ENCODE measurements around the gene PTPN14.

PTPN14 gene

DNA sequence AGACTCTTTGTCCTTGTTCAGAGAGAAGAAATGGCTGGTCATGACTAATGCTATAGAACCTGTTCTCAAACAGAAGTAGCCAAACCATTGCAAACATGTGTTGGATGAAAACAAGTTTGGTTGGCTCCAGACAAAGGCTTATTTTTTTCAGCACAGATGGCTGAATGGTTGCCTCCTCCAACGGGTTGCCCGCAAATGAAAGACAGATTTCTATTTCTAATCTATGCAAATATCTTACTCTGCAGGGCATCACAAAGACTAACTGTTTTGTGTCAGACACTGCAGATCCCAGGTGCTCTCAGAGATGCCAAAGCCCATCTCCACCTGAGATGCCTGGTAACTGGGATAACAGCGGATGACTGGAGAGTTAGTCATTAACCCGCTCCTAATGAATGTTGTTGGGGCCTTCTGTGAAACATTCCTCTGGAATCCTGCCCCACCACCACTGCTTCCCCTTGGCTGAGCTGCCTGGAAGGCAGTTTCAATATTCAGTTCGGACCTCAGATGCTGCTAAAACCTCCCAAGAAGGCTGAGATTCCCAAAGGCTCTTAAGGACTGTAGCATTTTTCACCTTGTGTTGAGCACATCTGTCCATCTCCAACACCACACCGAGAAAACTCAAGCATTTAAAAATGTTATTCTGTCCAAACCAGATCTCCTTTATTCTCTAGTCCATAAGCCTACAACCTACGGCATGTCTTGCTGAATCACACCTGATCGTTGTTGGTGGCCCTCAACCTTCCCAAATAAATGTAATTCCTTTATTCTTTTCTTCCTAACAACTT lies 104.4 kb downstream of the PTPN14 start (continued):
- TF ChIP-seq TSHZ2 (CRISPR knock-in tag; IDR thresholded peaks at IDR 0.05) (no peak), BACH2 (CRISPR knock-in tag; IDR thresholded peaks at IDR 0.05; ENCODE audit: borderline replicate concordance) (no peak), ZNF565 (CRISPR knock-in tag; conservative IDR thresholded peaks at IDR 0.05; ENCODE audit: low read depth) (no peak), OSR1 (CRISPR knock-in tag; IDR thresholded peaks at IDR 0.05) (no peak)
- TF ChIP-seq, protein P1, sequence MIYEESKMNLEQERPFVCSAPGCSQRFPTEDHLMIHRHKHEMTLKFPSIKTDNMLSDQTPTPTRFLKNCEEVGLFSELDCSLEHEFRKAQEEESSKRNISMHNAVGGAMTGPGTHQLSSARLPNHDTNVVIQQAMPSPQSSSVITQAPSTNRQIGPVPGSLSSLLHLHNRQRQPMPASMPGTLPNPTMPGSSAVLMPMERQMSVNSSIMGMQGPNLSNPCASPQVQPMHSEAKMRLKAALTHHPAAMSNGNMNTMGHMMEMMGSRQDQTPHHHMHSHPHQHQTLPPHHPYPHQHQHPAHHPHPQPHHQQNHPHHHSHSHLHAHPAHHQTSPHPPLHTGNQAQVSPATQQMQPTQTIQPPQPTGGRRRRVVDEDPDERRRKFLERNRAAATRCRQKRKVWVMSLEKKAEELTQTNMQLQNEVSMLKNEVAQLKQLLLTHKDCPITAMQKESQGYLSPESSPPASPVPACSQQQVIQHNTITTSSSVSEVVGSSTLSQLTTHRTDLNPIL (CRISPR knock-in tag; IDR thresholded peaks at IDR 0.05; ENCODE audit: low read depth) = no peak

- TF ChIP-seq SNAI2 (CRISPR knock-in tag; IDR thresholded peaks at IDR 0.05) (no peak), GLIS3 (CRISPR knock-in tag; IDR thresholded peaks at IDR 0.05) (no peak), TCF4 (CRISPR knock-in tag; IDR thresholded peaks at IDR 0.05; ENCODE audit: borderline replicate concordance) (no peak), ZC3H10 (CRISPR knock-in tag; IDR thresholded peaks at IDR 0.05) (0 out of 2 replicates have a peak, but pooled peaks have one; percentile 61), RARB (CRISPR knock-in tag; IDR thresholded peaks at IDR 0.05) (no peak), CSRNP3 (CRISPR knock-in tag; IDR thresholded peaks at IDR 0.05) (no peak), ZNF70 (CRISPR knock-in tag; IDR thresholded peaks at IDR 0.05) (no peak), TOX (CRISPR knock-in tag; IDR thresholded peaks at IDR 0.05; ENCODE audit: borderline replicate concordance) (peak; percentile 62; the same call in 1 of the 2 replicates), ISL1 (CRISPR knock-in tag; IDR thresholded peaks at IDR 0.05) (peak; percentile 51; the same call in 1 of the 2 replicates), OSR1 (CRISPR knock-in tag; IDR thresholded peaks at IDR 0.05) (0 out of 2 replicates have a peak, but pooled peaks have one; percentile 21), ESRRG (CRISPR knock-in tag; IDR thresholded peaks at IDR 0.05) (no peak)
- TF ChIP-seq, protein P1 (CRISPR knock-in tag; IDR thresholded peaks at IDR 0.05; ENCODE audit: low read depth) = no peak
- TF ChIP-seq, protein P2, sequence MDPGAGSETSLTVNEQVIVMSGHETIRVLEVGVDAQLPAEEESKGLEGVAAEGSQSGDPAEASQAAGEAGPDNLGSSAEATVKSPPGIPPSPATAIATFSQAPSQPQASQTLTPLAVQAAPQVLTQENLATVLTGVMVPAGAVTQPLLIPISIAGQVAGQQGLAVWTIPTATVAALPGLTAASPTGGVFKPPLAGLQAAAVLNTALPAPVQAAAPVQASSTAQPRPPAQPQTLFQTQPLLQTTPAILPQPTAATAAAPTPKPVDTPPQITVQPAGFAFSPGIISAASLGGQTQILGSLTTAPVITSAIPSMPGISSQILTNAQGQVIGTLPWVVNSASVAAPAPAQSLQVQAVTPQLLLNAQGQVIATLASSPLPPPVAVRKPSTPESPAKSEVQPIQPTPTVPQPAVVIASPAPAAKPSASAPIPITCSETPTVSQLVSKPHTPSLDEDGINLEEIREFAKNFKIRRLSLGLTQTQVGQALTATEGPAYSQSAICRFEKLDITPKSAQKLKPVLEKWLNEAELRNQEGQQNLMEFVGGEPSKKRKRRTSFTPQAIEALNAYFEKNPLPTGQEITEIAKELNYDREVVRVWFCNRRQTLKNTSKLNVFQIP (CRISPR knock-in tag; IDR thresholded peaks at IDR 0.05; ENCODE audit: borderline replicate concordance, low read depth) = peak; percentile 75; the same call in 1 of the 2 replicates
- TF ChIP-seq, protein P3, sequence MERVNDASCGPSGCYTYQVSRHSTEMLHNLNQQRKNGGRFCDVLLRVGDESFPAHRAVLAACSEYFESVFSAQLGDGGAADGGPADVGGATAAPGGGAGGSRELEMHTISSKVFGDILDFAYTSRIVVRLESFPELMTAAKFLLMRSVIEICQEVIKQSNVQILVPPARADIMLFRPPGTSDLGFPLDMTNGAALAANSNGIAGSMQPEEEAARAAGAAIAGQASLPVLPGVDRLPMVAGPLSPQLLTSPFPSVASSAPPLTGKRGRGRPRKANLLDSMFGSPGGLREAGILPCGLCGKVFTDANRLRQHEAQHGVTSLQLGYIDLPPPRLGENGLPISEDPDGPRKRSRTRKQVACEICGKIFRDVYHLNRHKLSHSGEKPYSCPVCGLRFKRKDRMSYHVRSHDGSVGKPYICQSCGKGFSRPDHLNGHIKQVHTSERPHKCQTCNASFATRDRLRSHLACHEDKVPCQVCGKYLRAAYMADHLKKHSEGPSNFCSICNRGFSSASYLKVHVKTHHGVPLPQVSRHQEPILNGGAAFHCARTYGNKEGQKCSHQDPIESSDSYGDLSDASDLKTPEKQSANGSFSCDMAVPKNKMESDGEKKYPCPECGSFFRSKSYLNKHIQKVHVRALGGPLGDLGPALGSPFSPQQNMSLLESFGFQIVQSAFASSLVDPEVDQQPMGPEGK (CRISPR knock-in tag; IDR thresholded peaks at IDR 0.05; ENCODE audit: borderline replicate concordance) = 0 out of 2 replicates have a peak, but pooled peaks have one; percentile 36
- ATAC-seq = peak; percentile 57
Measured at GRCh38 chr1:214445831-214446614, 105.4 kb downstream of the PTPN14 start.

Measured in SK-N-SH treated with all-trans-retinoic acid at 6 μM for 48 hours (cell line).